NAMALWA (cell line): ENCODE results near the gene MYLK2.
"Not testable (repeated sequence)": the region's sequence is repeated elsewhere in the genome, so short reads cannot be mapped to it uniquely, and the experiment has no call there.

Experiments
- DNase-seq: peaks from one replicate; pipeline ENCODE4 v3.0.0-alpha.2; 2015; ENCODE audit warnings: low spot score

The MYLK2 gene

GRCh38 chr20:31819083-31819784 is at the start of gene MYLK2:
MYLK2 (plus strand) TSS chr20:31819356; CDS start chr20:31819581, 225 bp downstream.
- no peak for DNase-seq

- DNase-seq, result no peak
Measured at GRCh38 chr20:31769681-31770080, 49.5 kb upstream of the MYLK2 start.

DNA sequence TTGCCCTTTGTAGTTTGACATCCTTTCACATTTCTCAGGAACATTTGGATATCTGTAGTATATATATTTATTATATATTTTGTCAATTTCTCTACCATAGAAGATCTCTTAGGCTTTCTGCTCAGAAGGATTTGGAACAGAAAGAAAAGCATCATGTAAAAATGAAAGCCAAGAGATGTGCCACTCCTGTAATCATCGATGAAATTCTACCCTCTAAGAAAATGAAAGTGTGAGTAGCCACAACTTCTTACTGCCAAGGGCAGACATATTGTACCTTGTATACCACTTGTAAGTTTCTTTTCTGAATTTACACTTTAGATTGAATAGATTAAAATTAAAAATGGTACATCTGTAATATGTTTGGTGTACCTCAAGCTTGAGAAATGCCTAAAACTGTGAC is 48.9 kb upstream of the MYLK2 start:
- DNase-seq, result no peak

DNA sequence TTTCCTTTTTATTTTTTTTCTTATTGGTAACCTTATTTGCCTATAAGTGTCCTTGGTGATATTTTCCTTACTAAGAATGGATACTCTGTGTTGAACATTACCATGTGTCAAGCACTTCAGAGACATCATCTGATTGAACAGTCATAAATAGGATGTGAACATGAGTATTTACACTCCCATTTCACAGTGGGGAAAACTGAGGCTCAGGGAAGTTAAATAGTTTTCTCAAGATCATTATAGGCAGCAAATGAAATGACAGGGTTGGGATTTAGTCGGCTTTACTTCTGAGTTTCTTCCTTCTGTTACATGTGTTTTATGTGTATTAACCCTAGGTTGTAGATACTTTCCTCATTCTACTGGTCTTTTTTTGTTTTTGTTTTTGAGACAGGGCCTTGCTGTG is 44.7 kb upstream of the MYLK2 start:
- DNase-seq, result no peak

DNA sequence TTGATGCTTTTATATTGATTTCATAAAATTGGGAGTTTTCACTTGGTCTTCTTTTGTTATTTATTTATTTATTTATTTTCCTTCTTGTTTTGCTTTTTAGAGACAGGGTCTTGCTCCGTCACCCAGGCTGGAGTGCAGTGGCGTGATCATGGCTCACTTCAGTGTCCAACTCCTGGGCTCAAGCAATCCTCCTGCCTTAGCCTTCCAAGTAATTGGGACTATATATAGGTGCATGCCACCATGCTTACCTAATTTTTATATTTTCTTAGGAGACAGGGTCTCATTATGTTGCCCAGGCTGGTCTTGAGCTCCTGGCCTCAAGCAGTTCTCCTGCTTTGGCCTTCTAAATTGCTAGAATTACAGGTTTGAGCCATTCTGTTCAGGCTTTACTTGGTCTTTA is 38.3 kb upstream of the MYLK2 start:
- no peak for DNase-seq

DNA sequence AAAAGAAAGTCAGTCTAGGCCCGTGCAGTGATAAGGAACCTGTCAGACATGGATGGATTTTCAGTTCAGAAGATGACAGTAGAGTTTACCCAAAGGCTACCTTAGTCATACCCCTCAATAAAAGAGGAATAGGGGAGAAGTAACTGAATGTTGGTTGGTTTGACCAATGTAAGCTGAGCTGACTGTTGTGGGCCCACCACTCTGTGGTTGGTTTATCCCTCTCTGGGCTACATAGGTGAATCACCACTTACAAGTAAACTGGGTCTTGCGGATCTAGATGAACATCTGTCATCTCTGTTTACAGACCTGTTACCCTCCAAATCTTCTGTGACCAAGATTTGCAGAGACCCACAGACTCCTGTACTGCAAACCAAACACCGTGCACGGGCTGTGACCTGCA is 37.2 kb upstream of the MYLK2 start:
- no peak for DNase-seq

- no peak for DNase-seq
Measured at GRCh38 chr20:31784354-31785044, 34.7 kb upstream of the MYLK2 start.

GRCh38 chr20:31785089-31785488 is 34.1 kb upstream of the MYLK2 start:
- DNase-seq, result no peak

- no peak for DNase-seq
Measured at GRCh38 chr20:31788578-31788977, 30.6 kb upstream of the MYLK2 start.

DNA sequence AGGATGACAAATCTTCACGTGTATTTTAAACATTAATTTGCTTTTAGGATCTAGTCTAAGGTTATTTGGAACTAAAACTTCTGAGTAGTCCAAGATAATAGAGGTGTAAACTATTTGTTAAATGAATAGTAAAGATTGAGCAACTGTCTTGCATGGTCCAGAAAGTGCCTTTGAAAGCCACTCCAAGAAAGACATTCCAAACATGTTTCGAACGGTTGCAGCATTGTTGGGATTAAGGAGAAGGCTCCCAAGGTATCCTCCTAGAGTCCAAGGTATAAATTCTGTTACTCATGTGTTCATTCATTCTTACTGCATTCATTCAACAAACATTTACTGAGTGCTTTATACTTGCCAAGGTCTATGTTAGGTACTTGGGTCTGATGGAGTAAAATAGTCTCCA is 28.8 kb upstream of the MYLK2 start:
- no peak for DNase-seq

DNA sequence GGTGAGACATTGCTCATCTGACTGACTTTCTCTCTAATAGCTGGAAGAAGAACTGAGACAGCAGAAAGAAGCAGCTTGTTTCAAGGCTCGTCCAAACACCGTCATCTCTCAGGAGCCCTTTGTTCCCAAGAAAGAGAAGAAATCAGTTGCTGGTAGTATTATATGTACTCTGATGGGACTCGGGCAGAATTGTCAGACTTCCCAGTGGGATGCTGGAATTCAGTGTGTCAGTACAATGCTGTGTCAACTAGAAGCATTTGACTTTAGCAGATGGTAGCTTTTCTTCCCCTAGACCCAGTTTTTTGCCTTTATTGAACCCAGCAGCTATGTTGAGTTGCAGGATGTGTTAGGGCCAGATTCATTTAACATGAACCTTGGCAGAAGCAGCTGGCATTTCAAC is 21.8 kb upstream of the MYLK2 start:
- no peak for DNase-seq

GRCh38 chr20:31801508-31801907 is 17.6 kb upstream of the MYLK2 start:
- no peak for DNase-seq

- no peak for DNase-seq
Measured at GRCh38 chr20:31803552-31804291, 15.4 kb upstream of the MYLK2 start.

- DNase-seq, result no peak
Measured at GRCh38 chr20:31806564-31807355, 12.4 kb upstream of the MYLK2 start.

DNA sequence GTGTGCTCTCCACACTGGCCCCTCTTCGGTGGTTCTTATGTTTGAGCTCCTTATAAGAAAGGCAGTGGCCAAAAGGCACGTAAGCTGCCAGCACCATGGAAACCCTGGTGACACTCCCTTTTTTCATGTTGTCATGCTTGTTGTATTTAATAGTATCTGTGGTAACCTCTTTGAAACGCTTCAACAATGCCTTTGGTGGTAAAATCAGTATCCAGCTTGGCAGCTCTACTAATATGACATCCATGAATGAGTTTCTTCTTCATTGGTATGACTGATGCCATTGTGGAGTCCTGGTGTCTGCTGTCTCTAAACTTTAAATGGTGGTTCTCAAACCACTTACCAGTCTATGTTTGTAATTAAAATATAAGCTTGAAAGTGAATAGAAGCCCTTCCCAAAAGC is 10.7 kb upstream of the MYLK2 start:
- no peak for DNase-seq

DNA sequence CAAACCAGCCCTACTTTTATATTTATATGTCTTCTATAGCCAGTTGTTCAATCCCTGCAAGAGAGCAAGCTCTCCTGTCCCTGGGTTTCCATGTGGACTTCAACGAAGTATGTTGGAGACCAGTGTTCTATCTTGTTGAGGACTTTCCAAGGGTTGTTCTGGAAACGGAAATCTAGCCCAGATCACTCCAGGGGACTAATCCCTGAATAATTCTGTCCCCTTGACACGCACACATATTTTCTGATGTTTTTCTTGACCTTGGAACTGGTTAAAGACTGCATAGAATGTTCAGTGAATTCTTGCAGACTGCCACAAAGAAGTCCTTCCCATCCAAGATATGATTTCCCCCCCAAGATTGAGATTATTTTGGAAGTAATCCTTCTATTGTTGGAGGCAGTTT is 9.5 kb upstream of the MYLK2 start:
- DNase-seq, result no peak

DNA sequence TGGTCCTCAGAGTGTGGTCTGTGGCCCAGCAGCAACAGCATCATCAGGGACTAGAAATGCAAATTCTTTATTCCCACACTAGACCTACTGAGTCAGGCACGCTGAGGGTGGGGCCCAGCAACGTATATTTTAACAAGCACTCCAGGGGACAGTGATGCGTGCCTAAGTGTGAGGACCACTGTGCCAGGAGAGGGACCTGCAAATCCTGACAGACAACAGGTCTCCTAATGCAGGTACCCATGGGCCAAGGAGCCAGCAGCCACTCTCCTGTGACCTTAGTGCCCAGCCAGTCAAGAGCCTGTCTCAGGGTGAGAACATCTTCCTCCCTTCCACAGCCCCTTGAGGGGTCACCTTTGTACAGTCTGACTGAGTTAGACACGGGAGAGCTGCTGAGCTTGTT is 8.0 kb upstream of the MYLK2 start:
- DNase-seq, result no peak

- no peak for DNase-seq
Measured at GRCh38 chr20:31811796-31812728, 7.1 kb upstream of the MYLK2 start.

- no peak for DNase-seq
Measured at GRCh38 chr20:31813611-31814010, 5.5 kb upstream of the MYLK2 start.

GRCh38 chr20:31814142-31814541 is 5.0 kb upstream of the MYLK2 start:
- not testable (repeated sequence) for DNase-seq
